ENCODE measurements around the gene FHIT.

The FHIT gene

DNA sequence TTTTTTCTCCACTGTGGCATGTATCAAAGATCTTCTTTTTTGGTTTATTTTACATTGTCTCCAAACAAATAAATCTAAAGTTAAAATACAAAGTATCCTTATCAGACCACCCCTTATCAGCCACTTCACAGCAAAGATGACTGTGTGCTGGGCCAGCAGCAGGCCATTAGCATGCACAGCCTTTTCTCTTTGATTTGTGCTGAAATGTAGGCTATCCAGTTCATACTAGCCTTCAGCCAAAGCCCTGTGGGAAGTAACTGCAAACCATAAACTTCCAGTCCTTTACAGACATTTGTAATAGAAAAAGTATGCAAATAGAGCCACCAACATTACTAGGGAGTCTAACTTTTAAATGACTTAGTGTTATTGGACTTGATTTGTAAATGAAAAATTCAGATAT lies 816.3 kb downstream of the FHIT start:
- no peak for DNase-seq

DNA sequence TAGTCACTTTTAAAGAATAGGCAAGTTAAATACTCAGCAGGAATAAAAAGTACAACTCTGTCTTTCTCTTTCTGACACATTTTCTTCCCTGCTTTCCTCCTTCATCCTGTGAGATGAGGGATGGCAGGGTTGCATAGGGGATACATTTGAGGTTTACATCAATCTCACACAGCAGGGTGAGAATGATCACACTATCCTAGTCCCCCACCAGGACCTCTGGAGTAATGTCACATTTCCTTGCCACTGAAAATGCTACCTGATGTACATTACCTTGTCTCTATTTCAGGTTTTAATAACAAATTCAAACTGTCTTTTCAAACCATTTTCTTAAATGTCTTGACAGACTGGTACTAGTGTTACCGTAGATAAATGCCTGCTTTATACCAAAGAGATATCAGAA lies 816.9 kb downstream of the FHIT start:
- no peak for DNase-seq

DNA sequence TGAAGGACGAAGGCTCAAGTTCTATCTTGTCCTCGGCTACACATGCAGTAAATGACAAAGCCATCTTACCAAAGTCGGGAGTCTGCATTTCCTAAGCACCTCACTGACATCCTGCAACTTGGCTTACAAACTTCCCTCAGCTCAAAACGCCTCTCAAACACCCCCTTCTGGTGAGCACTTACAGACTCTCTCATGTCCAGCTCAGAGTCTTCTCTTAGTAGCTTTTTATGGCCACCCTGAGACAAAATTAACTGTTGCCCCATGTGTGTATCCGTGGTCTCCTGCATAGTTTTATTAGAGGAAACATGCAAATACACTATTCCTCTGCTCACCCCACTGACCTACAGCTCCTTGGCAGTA lies 819.7 kb downstream of the FHIT start:
- no peak for DNase-seq

DNA sequence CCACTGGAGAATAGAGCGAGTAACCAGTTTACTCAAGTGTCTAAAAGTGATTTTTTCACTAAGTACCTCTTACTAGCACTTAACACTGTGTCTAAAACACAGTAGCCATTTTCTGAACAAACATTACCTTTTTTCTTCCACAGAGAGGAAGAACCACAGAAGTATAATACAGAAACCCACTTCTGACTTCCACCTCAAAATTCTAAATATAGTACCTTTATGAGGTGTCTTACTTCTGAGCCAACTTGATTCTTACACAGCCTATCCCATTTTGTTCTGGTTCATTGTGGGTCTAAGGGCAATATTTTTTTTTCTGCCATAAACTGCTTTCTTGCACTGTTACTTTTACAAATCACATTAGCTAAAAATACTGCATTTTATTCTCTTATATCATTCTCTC lies 821.0 kb downstream of the FHIT start:
- DNase-seq = no peak

DNA sequence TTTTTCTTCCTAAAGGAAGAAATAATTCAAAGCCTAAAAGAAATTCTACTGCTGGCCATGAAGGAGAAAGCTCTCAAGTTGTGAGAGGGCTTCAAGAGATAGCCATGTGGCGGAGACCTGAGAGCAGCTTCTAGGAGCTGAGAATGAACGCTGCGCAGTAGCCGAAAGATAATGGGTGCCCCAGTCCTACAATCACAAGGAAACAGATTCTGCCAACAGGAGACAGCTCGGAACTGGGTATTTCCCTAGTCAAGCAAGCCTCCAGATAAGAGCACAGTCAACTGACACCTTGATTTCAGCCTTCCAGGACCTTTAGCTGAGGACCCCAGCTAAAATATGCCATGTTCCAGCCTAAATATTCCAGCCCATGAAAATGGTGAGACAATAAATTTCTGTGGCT lies 824.1 kb downstream of the FHIT start:
- DNase-seq = no peak

GRCh38 chr3:60424942-60425341 lies 826.3 kb downstream of the FHIT start:
- no peak for DNase-seq

DNA sequence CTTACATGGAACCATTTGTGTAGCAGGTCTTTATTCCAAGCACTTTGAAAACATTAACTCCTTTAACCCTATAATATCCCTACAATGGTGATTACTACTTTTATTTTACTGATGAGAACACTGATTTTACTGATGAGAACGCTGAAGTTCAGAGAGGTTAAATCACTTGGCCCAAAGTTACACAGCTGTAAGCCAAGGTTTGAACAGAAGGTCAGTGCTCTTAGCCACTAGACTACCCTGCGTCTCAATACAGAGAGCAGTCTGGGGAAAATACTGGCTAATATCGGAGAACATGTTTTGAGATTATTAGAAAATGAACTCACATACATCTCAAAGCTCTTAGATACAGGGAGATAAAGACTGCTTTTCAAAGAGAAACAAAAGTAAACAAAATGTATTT lies 827.2 kb downstream of the FHIT start:
- DNase-seq = no peak

- no peak for DNase-seq
Observed at GRCh38 chr3:60423556-60423955, 827.7 kb downstream of the FHIT start.

DNA sequence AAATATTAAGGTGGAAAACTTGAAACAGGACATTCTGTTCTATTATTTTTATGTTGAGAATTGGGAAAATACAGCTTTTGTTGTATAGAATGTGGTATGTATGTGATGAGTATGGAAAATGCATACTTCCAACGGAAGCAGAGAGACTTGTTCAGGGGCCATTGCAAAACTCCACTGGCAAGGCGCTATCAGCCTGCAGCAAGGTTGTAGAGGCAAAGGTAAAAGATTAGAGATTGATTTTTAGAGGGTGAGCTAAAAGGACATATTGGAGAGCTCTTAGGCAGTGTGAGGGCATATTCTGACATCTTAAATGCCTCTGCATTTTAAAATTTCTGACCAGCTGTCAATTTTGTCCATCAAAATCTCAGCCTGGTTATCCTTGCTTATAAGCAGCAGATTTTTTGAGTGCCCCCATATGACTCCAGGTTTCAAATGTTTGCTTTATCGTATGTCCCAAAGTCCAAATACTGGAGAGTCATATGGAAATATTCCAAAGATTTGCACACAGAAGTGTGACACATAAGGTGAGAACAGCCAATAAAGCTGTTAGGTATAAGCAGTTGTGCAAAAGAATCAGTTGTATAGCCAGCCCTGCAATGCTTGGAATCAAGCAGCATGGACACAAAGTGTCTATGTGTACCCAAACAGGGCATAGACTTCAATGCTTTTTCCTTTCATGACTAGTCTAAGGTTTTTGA lies 829.4 kb downstream of the FHIT start:
- DNase-seq = no peak

DNA sequence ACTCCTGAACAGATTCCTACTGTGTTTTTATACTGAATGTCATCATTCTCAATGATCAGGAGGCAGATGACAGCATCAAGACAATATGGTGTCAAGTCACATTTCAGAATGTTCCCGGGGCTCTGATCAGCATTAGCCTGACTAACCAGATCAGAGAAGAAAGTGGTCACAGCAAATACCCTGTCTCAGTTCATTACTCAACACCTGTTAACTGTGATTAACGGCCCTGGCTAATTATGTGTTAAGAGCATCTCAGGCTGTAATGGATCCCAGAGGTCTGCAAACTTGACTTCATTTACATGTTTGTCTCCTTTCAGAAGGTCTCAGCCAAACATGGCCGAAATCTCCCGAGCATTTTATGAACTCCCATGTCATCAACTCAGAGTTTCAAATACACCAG lies 833.7 kb downstream of the FHIT start:
- no peak for DNase-seq

DNA sequence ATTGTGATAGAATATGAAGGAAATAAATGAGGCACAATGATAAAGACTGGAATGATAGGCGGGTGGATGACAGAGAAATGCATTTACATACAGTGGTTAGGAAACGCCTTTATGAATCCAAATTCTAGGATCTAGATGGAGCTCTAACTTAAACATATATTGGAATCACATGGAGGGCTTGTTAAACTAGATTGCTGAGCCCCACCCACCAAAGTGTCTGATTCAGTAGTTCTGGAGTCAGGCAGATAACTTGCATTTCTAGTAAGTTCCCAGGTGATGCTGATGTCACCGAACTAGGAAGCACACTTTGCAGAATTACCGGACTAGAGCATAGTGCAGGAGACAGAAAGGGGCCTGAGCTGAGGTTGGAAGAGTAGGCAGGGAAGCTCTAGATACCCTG lies 837.2 kb downstream of the FHIT start:
- no peak for DNase-seq

- no peak for DNase-seq
Observed at GRCh38 chr3:60413551-60413950, 837.7 kb downstream of the FHIT start.

GRCh38 chr3:60403866-60404265 lies 847.4 kb downstream of the FHIT start:
- no peak for DNase-seq

DNA sequence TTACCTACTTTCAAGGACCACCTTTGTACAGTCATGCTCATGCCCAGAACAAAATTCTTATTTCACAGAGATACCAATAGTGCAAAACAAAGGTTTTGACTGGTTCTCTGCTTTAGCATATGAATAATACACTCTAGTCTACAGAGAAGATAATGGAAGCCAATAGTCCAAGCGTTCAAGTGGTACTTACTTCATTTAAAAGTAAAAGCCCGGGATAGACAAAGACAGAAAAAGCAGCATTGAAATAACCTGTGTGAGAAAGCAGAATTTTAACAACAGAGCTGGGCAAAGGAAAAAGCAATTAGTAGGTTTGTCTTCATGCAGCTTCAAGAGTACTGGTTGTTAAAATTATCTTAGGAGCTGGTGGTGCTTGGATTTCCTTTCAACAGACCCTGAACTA lies 848.3 kb downstream of the FHIT start:
- no peak for DNase-seq

- peak in 1 of 2 donors; percentile 5 for DNase-seq
Observed at GRCh38 chr3:60399861-60400845, 851.1 kb downstream of the FHIT start.

- no peak for DNase-seq
Observed at GRCh38 chr3:60399292-60399691, 852.0 kb downstream of the FHIT start.

GRCh38 chr3:60395173-60395762 lies 856.0 kb downstream of the FHIT start:
- DNase-seq = no peak

DNA sequence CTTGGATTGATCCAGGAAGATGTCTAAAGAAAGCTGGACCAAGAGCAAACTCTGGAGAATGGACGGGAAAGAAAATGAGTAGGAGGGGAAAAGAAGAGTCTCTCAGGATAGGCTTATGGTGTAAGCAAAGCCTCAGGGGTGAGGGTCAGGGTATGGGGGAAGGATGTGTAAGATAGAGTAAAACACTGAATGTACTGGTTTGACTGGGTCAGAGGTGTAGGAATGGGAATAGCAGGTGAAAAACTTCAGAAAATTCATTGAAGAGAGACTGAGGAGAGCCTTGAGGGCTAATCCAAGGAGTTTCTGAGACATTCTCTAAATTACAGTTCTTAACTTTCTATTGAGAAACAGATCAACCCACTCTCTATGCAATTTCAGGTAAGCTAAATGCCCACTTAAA lies 857.3 kb downstream of the FHIT start:
- no peak for DNase-seq

DNA sequence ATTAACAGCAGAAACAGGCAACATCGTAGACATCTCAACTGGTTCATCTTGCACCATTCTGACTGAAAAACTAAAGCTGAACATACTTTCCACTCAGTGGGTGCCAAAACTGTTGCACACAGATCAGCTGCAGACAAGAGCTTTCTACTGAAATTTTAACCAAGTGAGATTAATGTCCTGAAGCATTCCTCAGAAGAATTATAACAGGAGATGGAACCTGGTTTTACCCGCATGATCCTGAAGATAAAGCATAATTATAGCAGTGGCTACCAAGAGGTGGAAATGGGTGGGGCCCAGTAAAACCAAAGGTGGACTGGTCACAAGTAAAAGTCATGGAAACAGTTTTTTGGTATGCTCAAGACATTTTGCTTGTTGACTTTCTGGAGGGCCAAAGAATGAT lies 858.8 kb downstream of the FHIT start:
- DNase-seq = no peak

GRCh38 chr3:60391292-60391691 lies 860.0 kb downstream of the FHIT start:
- no peak for DNase-seq

DNA sequence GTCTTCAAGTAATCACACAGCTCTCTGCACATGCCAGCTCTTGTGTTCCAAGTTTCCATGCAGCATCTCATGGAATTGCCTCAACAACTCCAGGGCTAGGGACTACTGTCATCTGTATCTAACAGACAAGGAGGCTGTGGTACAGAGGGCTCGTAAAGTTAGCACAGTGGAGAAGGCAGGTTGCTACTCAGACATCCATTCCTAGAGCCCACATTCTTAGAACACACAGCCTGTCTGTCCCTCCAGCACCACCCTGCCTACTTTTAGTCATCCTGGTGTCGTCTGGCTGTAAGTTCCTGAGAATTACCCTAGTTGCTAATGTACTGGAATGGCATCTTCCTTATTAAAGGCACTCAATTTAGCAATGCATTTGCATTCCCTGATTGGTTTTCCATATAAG lies 862.5 kb downstream of the FHIT start:
- DNase-seq = no peak

DNA sequence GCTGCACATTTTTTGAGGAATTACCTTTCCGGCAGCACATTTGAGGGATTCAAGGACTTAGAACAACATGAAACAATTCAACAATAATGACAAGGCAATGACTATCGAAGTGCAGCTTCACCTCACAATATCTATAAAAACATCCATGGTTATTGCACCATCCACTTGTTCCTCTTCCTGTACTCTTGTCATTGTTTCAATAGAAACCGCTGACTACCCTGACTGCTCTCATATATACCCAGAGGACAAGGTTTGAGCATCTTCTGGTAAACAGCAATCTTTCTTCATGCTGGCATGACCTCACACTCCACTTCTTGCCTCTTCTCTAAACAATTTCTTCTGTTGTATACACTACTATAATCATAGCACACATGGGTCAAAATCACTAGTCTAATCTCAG lies 864.9 kb downstream of the FHIT start:
- peak in 1 of 2 donors; percentile 39 for DNase-seq

- no peak for DNase-seq
Observed at GRCh38 chr3:60384341-60384740, 866.9 kb downstream of the FHIT start.

DNA sequence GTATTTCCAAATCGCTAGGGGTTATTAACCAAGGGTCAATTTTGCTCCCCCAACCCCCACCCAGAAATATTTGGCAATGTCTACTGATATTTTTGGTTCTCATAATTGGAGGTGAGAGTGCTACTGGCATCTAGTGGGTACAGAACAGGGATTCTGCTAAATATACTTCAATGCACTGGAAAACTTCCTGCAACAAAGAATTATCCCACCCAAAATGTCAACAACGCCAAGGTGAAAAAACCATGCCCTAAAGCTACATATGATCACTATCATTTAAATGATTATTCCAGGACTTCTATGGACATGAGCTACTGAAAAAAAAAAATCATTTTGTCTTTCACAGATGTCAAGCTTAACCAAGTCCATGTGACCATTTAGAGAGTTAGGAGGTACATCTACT lies 867.9 kb downstream of the FHIT start:
- DNase-seq = no peak
